Nephron progenitor cell (in vitro differentiated cells): ENCODE results near the gene NLRC5.
"Not testable (repeated sequence)": the region's sequence is repeated elsewhere in the genome, so short reads cannot be mapped to it uniquely, and the experiment has no call there.

Experiments used
- DNase-seq: peaks from one replicate; pipeline ENCODE4 v3.0.0; 2021
- H3K27ac Mint-ChIP-seq: 2 replicates; pipeline ENCODE4 v1.8.0; 2021; ENCODE audit warnings: mild to moderate bottlenecking, moderate library complexity, mixed read lengths
- H3K27me3 Mint-ChIP-seq: 2 replicates; pipeline ENCODE4 v1.8.0; 2021; ENCODE audit warnings: mild to moderate bottlenecking, low read depth, mixed read lengths; ENCODE audit not compliant: poor library complexity
- H3K36me3 Mint-ChIP-seq: 2 replicates; pipeline ENCODE4 v1.8.0; 2021; ENCODE audit warnings: low read depth, mixed read lengths
- H3K4me1 Mint-ChIP-seq: 2 replicates; pipeline ENCODE4 v1.8.0; 2021; ENCODE audit warnings: mixed read lengths
- H3K4me3 Mint-ChIP-seq: 2 replicates; pipeline ENCODE4 v1.8.0; 2021; ENCODE audit warnings: mild to moderate bottlenecking, moderate library complexity, mixed read lengths
- H3K9me3 Mint-ChIP-seq: 2 replicates; pipeline ENCODE4 v1.8.0; 2021; ENCODE audit warnings: mild to moderate bottlenecking, moderate library complexity, mixed read lengths
- TF ChIP-seq, protein P1 (sequence below): fragments of 200-600 bp; sonication (generic); IDR thresholded peaks from 2 replicates; pipeline ENCODE4 v1.5.0; 2021; ENCODE audit warnings: antibody characterized with exemption

The NLRC5 gene

DNA sequence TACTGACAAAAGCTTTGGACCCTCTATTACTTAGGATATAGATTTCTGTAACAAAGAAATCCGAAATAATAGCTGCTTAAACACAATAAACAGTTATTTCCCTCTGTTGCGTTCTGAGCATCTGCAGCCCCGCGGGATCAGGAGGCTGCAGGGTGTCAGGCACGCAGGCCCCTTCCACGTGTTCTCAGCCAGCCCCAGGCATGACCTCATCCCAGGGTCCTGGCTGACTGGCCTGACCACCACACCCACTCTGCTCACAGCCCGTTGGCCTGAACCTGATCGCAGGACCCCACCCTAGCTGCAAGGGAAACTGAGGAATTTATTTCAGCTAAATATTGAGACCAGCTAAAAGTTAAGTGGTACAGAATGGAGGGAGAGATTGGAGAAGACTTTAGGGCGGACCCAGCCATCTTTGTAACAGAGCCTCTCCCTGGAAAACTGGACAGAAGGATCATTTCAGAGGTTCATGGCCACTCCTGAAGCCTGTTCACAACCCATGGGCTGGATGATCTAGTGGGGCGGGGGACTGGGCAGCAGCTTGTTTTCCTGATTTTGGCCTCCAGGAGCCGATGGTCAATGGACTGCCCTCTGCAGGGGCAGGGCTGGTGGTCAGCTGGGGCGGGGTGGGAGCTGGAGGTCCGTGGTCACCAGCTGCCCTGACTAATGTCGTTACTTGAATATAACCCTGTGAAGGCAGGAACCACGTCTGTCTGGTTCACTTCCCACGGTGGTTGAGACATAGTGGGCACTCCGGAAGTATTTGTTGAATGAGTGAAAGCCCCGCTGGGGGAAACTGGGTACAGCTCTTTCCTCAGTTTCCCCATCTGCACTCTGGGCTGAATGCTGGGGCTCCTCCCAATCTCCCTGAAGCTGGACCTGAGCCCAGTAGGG lies 16.7 kb upstream of the NLRC5 start:
- Mint-ChIP-seq H3K27me3 (peaks cover 34% of the 10 kb centered on the region), H3K27ac (no peak overlapping the region), H3K4me1 (no peaks in the 10 kb centered on the region), H3K36me3 (no peaks in the 10 kb centered on the region), H3K9me3 (peaks cover 7% of the 10 kb centered on the region), H3K4me3 (no peak overlapping the region)
- no peak for DNase-seq
- TF ChIP-seq, protein P1, sequence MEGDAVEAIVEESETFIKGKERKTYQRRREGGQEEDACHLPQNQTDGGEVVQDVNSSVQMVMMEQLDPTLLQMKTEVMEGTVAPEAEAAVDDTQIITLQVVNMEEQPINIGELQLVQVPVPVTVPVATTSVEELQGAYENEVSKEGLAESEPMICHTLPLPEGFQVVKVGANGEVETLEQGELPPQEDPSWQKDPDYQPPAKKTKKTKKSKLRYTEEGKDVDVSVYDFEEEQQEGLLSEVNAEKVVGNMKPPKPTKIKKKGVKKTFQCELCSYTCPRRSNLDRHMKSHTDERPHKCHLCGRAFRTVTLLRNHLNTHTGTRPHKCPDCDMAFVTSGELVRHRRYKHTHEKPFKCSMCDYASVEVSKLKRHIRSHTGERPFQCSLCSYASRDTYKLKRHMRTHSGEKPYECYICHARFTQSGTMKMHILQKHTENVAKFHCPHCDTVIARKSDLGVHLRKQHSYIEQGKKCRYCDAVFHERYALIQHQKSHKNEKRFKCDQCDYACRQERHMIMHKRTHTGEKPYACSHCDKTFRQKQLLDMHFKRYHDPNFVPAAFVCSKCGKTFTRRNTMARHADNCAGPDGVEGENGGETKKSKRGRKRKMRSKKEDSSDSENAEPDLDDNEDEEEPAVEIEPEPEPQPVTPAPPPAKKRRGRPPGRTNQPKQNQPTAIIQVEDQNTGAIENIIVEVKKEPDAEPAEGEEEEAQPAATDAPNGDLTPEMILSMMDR = no peak

DNA sequence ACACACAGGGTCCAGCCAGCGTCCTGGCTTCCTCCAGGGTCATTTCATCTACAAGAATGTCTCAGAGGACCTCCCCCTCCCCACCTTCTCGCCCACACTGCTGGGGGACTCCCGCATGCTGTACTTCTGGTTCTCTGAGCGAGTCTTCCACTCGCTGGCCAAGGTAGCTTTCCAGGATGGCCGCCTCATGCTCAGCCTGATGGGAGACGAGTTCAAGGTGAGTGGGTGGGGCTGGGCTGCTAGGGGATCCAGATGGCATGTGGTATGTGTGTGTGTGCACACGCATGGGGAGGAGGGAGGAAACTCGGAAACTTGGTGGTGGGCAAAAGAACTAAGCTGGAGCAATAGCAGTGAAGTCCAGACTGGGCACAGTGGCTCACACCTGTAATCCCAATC lies 16.1 kb upstream of the NLRC5 start:
- TF ChIP-seq, protein P1 = no peak
- Mint-ChIP-seq H3K4me1 (no peaks in the 10 kb centered on the region), H3K27ac (no peak overlapping the region), H3K4me3 (no peak overlapping the region), H3K27me3 (peaks cover 34% of the 10 kb centered on the region), H3K36me3 (no peaks in the 10 kb centered on the region), H3K9me3 (peaks cover 7% of the 10 kb centered on the region)
- DNase-seq = no peak

DNA sequence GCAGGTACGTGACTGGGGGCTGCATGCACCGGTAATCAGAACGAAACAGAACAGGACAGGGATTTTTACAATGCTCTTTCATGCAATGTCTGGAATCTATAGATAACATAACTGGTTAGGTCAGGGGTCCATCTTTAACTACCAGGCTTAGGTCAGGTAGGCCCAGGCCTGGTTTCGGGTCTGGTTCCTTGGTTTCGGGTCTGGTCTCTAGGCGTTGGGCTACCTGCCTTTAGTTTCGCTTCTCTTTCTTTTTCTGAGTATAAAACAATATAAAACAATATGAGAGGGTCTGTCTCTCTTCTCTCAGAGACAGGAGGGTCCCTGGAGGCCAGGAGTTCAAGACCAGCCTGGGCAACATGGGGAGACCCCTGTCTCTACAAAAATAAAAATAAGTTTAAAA lies 15.5 kb upstream of the NLRC5 start:
- peaks cover 34% of the 10 kb centered on the region for H3K27me3 Mint-ChIP-seq
- not testable (repeated sequence) for H3K9me3 Mint-ChIP-seq, H3K4me1 Mint-ChIP-seq, H3K36me3 Mint-ChIP-seq, DNase-seq, H3K27ac Mint-ChIP-seq, H3K4me3 Mint-ChIP-seq

DNA sequence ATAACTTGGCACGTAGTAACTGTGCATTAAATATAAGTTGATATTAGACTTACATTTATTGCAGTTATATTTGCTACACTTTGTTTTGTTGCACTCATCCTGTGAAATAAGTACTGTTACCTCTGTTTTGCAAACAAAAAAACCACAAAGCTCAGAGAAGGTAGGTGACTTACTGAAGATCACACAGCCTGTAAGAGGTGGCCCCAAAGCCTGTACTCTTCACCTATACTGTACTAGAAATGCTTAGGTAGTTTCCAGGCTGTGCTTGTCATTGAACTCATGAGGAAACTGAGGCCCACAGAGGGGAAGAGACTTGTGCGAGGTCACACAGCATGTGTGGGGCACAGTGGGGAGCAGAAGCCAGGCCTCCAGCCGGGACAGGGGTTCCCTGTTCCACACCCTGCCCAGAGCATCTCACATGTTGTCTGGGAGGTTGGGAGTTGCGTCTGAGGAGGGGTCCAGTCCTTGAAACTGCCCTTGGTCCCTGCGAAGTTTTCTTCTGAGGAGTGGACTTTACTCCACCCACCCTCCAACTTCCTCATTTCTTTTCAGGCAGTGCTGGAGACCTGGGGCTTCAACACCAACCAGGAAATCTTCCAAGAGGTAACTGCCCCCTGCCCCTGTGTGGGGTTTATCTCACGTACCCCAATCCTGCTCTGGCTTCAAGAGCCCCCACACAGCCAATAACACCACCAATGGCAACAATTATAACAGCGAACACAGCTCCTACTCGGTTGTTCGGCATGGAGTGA lies 14.6 kb upstream of the NLRC5 start:
- no peak for DNase-seq
- Mint-ChIP-seq H3K27ac (no peak overlapping the region), H3K27me3 (peaks cover 28% of the 10 kb centered on the region), H3K4me3 (no peak overlapping the region), H3K9me3 (peaks cover 7% of the 10 kb centered on the region), H3K4me1 (no peaks in the 10 kb centered on the region), H3K36me3 (no peaks in the 10 kb centered on the region)
- TF ChIP-seq, protein P1 = no peak

DNA sequence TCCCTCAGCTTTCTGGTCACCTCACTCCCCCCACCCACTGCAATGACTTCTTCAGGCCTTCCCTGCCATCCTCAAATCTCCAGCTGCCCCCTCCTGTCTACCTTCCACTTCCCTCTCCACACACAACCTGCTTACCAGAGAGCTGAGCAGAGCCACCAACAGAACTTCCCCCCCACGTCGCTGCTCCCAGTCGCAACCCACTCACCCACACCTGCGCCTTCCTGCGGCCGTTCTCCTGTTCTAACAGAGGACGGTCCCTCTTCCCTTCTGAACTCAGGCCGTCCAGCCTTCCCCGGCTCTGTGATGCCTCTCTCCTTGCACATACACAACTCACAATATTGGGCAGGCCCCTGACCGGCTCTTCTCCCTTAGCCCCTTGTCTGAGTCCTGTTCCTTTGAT lies 13.6 kb upstream of the NLRC5 start:
- H3K9me3 Mint-ChIP-seq = peaks cover 7% of the 10 kb centered on the region
- peak overlapping the region; percentile 3 for H3K27ac Mint-ChIP-seq
- H3K27me3 Mint-ChIP-seq = peaks cover 29% of the 10 kb centered on the region
- H3K4me3 Mint-ChIP-seq = no peak overlapping the region
- no peaks in the 10 kb centered on the region for H3K4me1 Mint-ChIP-seq
- TF ChIP-seq, protein P1 = no peak
- no peaks in the 10 kb centered on the region for H3K36me3 Mint-ChIP-seq
- no peak for DNase-seq

DNA sequence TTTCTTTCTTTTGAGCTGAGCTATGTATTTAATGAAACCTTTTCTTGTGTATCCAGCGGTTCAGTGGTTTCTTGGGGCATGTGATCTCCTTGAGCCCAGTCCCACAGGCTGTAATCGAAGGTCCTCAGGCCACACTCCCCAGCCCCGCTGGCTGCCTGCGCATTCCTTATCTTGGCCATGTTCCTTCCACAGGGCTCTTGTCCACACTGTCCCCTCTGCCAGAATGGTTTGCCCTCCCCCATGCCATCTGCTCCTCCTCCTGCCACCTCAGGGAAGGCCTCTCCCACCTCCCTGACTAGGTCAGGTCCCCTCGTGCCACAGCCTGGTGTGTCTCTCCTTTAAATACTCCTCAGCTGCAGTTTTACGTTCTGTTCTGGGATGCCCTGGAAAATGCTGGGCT lies 12.1 kb upstream of the NLRC5 start:
- TF ChIP-seq, protein P1 = no peak
- Mint-ChIP-seq H3K4me3 (no peak overlapping the region), H3K36me3 (no peaks in the 10 kb centered on the region), H3K27me3 (peaks cover 28% of the 10 kb centered on the region), H3K9me3 (peaks cover 7% of the 10 kb centered on the region), H3K4me1 (no peaks in the 10 kb centered on the region), H3K27ac (no peak overlapping the region)
- no peak for DNase-seq
